COLO668 (cell line): ENCODE measurements around the gene APBA3.
A peak's percentile ranks its signal among the peaks of the same experiment; 100 is the strongest.

Experiments
- DNase-seq: peaks from one replicate; lab custom pipeline; 2025; ENCODE audit not compliant: unreplicated experiment; lab: John Stamatoyannopoulos, UW

The APBA3 gene

GRCh38 chr19:3751236-3751635 lies 10.3 kb downstream of the APBA3 start:
- no peak for DNase-seq

GRCh38 chr19:3750211-3750610 lies 11.3 kb downstream of the APBA3 start:
- no peak for DNase-seq

- peak; percentile 35 for DNase-seq
Measured at GRCh38 chr19:3748965-3749364, 12.5 kb downstream of the APBA3 start.

- DNase-seq: no peak
Measured at GRCh38 chr19:3746371-3747056, 15.0 kb downstream of the APBA3 start.

- no peak for DNase-seq
Measured at GRCh38 chr19:3745363-3746045, 16.0 kb downstream of the APBA3 start.

GRCh38 chr19:3743486-3743885 lies 18.0 kb downstream of the APBA3 start:
- DNase-seq: no peak

GRCh38 chr19:3740431-3740830 lies 21.1 kb downstream of the APBA3 start:
- DNase-seq: no peak

- DNase-seq: no peak
Measured at GRCh38 chr19:3738477-3739220, 22.8 kb downstream of the APBA3 start.

GRCh38 chr19:3737487-3738205 lies 23.8 kb downstream of the APBA3 start:
- DNase-seq: no peak

- DNase-seq: no peak
Measured at GRCh38 chr19:3736106-3736724, 25.3 kb downstream of the APBA3 start.

GRCh38 chr19:3734310-3734600 lies 27.2 kb downstream of the APBA3 start:
- DNase-seq: no peak

- DNase-seq: no peak
Measured at GRCh38 chr19:3733549-3734309, 27.8 kb downstream of the APBA3 start.

- DNase-seq: no peak
Measured at GRCh38 chr19:3732108-3732507, 29.4 kb downstream of the APBA3 start.

GRCh38 chr19:3730457-3730958 lies 31.0 kb downstream of the APBA3 start:
- DNase-seq: no peak

GRCh38 chr19:3725640-3726310 lies 35.7 kb downstream of the APBA3 start:
- DNase-seq: peak; percentile 81

- DNase-seq: no peak
Measured at GRCh38 chr19:3725121-3725520, 36.4 kb downstream of the APBA3 start.

- no peak for DNase-seq
Measured at GRCh38 chr19:3723883-3724282, 37.6 kb downstream of the APBA3 start.

- no peak for DNase-seq
Measured at GRCh38 chr19:3723110-3723488, 38.4 kb downstream of the APBA3 start.

GRCh38 chr19:3722443-3723109 lies 38.9 kb downstream of the APBA3 start:
- DNase-seq: peak; percentile 66
